CD1c-positive myeloid dendritic cell (primary cell): Measurements from ENCODE around the gene SLC22A16.

Source experiments
- DNase-seq: peaks from one replicate; pipeline ENCODE4 v3.0.0-alpha.2; 2016; ENCODE audit errors: extremely low spot score

Gene SLC22A16

GRCh38 chr6:110404607-110405006 is 71.8 kb downstream of the SLC22A16 start:
- DNase-seq: no peak

GRCh38 chr6:110401585-110402176 is 74.7 kb downstream of the SLC22A16 start:
- no peak for DNase-seq

GRCh38 chr6:110400208-110400607 is 76.2 kb downstream of the SLC22A16 start:
- DNase-seq: no peak

- DNase-seq: no peak
These were observed 77.0 kb downstream of the SLC22A16 start for GRCh38 chr6:110399219-110400071.

GRCh38 chr6:110398778-110399177 is 77.6 kb downstream of the SLC22A16 start:
- no peak for DNase-seq

- no peak for DNase-seq
These were observed 81.2 kb downstream of the SLC22A16 start for GRCh38 chr6:110395221-110395620.

GRCh38 chr6:110394409-110394808 is 82.0 kb downstream of the SLC22A16 start:
- no peak for DNase-seq

GRCh38 chr6:110392727-110393126 is 83.7 kb downstream of the SLC22A16 start:
- DNase-seq: no peak

- DNase-seq: no peak
These were observed 86.0 kb downstream of the SLC22A16 start for GRCh38 chr6:110390404-110390803.

- DNase-seq: no peak
These were observed 86.6 kb downstream of the SLC22A16 start for GRCh38 chr6:110389689-110390382.

GRCh38 chr6:110387986-110388385 is 88.4 kb downstream of the SLC22A16 start:
- no peak for DNase-seq

- DNase-seq: no peak
These were observed 91.0 kb downstream of the SLC22A16 start for GRCh38 chr6:110385458-110385863.

GRCh38 chr6:110378552-110378951 is 97.9 kb downstream of the SLC22A16 start:
- DNase-seq: no peak
